Activated naive CD8-positive, alpha-beta T cell treated with anti-CD3 and anti-CD28 coated beads, Interleukin-2, amount 50 U/mL, for 24 hours (primary cell): ENCODE data around the gene TMA7.

Experiments
- ATAC-seq: fragments of 150-1000 bp; cut with Tn5 transposase; one replicate; pipeline ENCODE4 v1.10.0; 2021
- DNase-seq: peaks from one replicate; pipeline ENCODE4 v3.0.0; 2021
- H3K27ac Mint-ChIP-seq: one replicate; pipeline ENCODE4 v1.8.0; 2021; ENCODE audit warnings: mild to moderate bottlenecking, mixed read lengths
- H3K27me3 Mint-ChIP-seq: one replicate; pipeline ENCODE4 v1.8.0; 2021; ENCODE audit warnings: mixed read lengths
- H3K36me3 Mint-ChIP-seq: one replicate; pipeline ENCODE4 v1.8.0; 2021; ENCODE audit warnings: low read depth, mixed read lengths
- H3K4me1 Mint-ChIP-seq: one replicate; pipeline ENCODE4 v1.8.0; 2021; ENCODE audit warnings: mixed read lengths
- H3K4me3 Mint-ChIP-seq: one replicate; pipeline ENCODE4 v1.8.0; 2021; ENCODE audit warnings: mild to moderate bottlenecking, moderate library complexity, mixed read lengths
- H3K9me3 Mint-ChIP-seq: one replicate; pipeline ENCODE4 v1.8.0; 2021; ENCODE audit warnings: mixed read lengths

TMA7 gene

GRCh38 chr3:48425281-48425812 lies 14.7 kb upstream of the TMA7 start:
- H3K27me3 Mint-ChIP-seq = no peaks in the 10 kb centered on the region
- no peak overlapping the region for H3K27ac Mint-ChIP-seq
- H3K4me3 Mint-ChIP-seq = no peak overlapping the region
- ATAC-seq (no peak), DNase-seq (no peak)
- H3K36me3 Mint-ChIP-seq = no peaks in the 10 kb centered on the region
- H3K9me3 Mint-ChIP-seq = no peaks in the 10 kb centered on the region
- H3K4me1 Mint-ChIP-seq = peaks cover 2% of the 10 kb centered on the region

- H3K27me3 Mint-ChIP-seq = no peaks in the 10 kb centered on the region
- H3K4me1 Mint-ChIP-seq = peaks cover 5% of the 10 kb centered on the region
- H3K36me3 Mint-ChIP-seq = no peaks in the 10 kb centered on the region
- ATAC-seq (no peak), DNase-seq (no peak)
- H3K27ac Mint-ChIP-seq = no peak overlapping the region
- H3K4me3 Mint-ChIP-seq = no peak overlapping the region
- no peaks in the 10 kb centered on the region for H3K9me3 Mint-ChIP-seq
Observed at GRCh38 chr3:48426401-48426909, 13.6 kb upstream of the TMA7 start.

- H3K9me3 Mint-ChIP-seq = no peaks in the 10 kb centered on the region
- ATAC-seq (no peak), DNase-seq (no peak)
- no peaks in the 10 kb centered on the region for H3K27me3 Mint-ChIP-seq
- H3K4me1 Mint-ChIP-seq = peaks cover 5% of the 10 kb centered on the region
- H3K36me3 Mint-ChIP-seq = no peaks in the 10 kb centered on the region
- no peak overlapping the region for H3K27ac Mint-ChIP-seq
- no peak overlapping the region for H3K4me3 Mint-ChIP-seq
Observed at GRCh38 chr3:48426944-48427629, 13.0 kb upstream of the TMA7 start.

- no peak overlapping the region for H3K27ac Mint-ChIP-seq
- ATAC-seq (no peak), DNase-seq (no peak)
- peaks cover 5% of the 10 kb centered on the region for H3K4me1 Mint-ChIP-seq
- H3K36me3 Mint-ChIP-seq = no peaks in the 10 kb centered on the region
- H3K27me3 Mint-ChIP-seq = no peaks in the 10 kb centered on the region
- H3K9me3 Mint-ChIP-seq = no peaks in the 10 kb centered on the region
- peak overlapping the region; percentile 43 for H3K4me3 Mint-ChIP-seq
Observed at GRCh38 chr3:48427630-48427962, 12.5 kb upstream of the TMA7 start.

GRCh38 chr3:48428088-48428571 lies 11.9 kb upstream of the TMA7 start:
- H3K27ac Mint-ChIP-seq = no peak overlapping the region
- DNase-seq (no peak), ATAC-seq (no peak)
- H3K9me3 Mint-ChIP-seq = no peaks in the 10 kb centered on the region
- H3K4me3 Mint-ChIP-seq = peak overlapping the region; percentile 43
- H3K4me1 Mint-ChIP-seq = peaks cover 5% of the 10 kb centered on the region
- H3K27me3 Mint-ChIP-seq = no peaks in the 10 kb centered on the region
- no peaks in the 10 kb centered on the region for H3K36me3 Mint-ChIP-seq

GRCh38 chr3:48428572-48429316 lies 11.3 kb upstream of the TMA7 start:
- DNase-seq = no peak
- H3K27ac Mint-ChIP-seq = no peak overlapping the region
- H3K4me1 Mint-ChIP-seq = peaks cover 5% of the 10 kb centered on the region
- no peaks in the 10 kb centered on the region for H3K36me3 Mint-ChIP-seq
- peak; percentile 29 for ATAC-seq
- no peaks in the 10 kb centered on the region for H3K27me3 Mint-ChIP-seq
- no peaks in the 10 kb centered on the region for H3K9me3 Mint-ChIP-seq
- H3K4me3 Mint-ChIP-seq = peak overlapping the region; percentile 43

GRCh38 chr3:48429317-48429959 lies 10.6 kb upstream of the TMA7 start:
- peaks cover 4% of the 10 kb centered on the region for H3K36me3 Mint-ChIP-seq
- peak overlapping the region; percentile 73 for H3K4me3 Mint-ChIP-seq
- DNase-seq (peak; percentile 63), ATAC-seq (peak; percentile 25)
- H3K4me1 Mint-ChIP-seq = peaks cover 7% of the 10 kb centered on the region
- H3K27ac Mint-ChIP-seq = no peak overlapping the region
- H3K27me3 Mint-ChIP-seq = no peaks in the 10 kb centered on the region
- no peaks in the 10 kb centered on the region for H3K9me3 Mint-ChIP-seq

- Mint-ChIP-seq H3K27ac (peak within 1 kb of the TSS; percentile 67), H3K9me3 (no peaks in the 10 kb centered on the region), H3K4me3 (peak within 1 kb of the TSS; percentile 73), H3K36me3 (peaks cover 4% of the 10 kb centered on the region), H3K27me3 (no peaks in the 10 kb centered on the region), H3K4me1 (peaks cover 10% of the 10 kb centered on the region)
- DNase-seq = no peak
- no peak for ATAC-seq
Observed at GRCh38 chr3:48429960-48430707, 9.9 kb upstream of the TMA7 start, which contains the start of gene PLXNB1. Gene PLXNB1 (minus strand): TSS chr3:48430086. CDS start chr3:48424611, 5,475 bp downstream.

- DNase-seq (no peak), ATAC-seq (no peak)
- peak overlapping the region; percentile 73 for H3K4me3 Mint-ChIP-seq
- peaks cover 4% of the 10 kb centered on the region for H3K36me3 Mint-ChIP-seq
- H3K27ac Mint-ChIP-seq = peak overlapping the region; percentile 67
- no peaks in the 10 kb centered on the region for H3K27me3 Mint-ChIP-seq
- H3K9me3 Mint-ChIP-seq = no peaks in the 10 kb centered on the region
- peaks cover 10% of the 10 kb centered on the region for H3K4me1 Mint-ChIP-seq
Observed at GRCh38 chr3:48430708-48431101, 9.4 kb upstream of the TMA7 start.

GRCh38 chr3:48431224-48432029 lies 8.6 kb upstream of the TMA7 start:
- peaks cover 4% of the 10 kb centered on the region for H3K36me3 Mint-ChIP-seq
- H3K9me3 Mint-ChIP-seq = no peaks in the 10 kb centered on the region
- H3K4me1 Mint-ChIP-seq = peaks cover 10% of the 10 kb centered on the region
- no peak overlapping the region for H3K27ac Mint-ChIP-seq
- ATAC-seq = no peak
- DNase-seq = no peak
- H3K4me3 Mint-ChIP-seq = no peak overlapping the region
- no peaks in the 10 kb centered on the region for H3K27me3 Mint-ChIP-seq

GRCh38 chr3:48432411-48433371 lies 7.4 kb upstream of the TMA7 start:
- Mint-ChIP-seq H3K27me3 (no peaks in the 10 kb centered on the region), H3K4me3 (no peak overlapping the region)

GRCh38 chr3:48433472-48434118 lies 6.5 kb upstream of the TMA7 start:
- H3K9me3 Mint-ChIP-seq = no peaks in the 10 kb centered on the region
- H3K27ac Mint-ChIP-seq = no peak overlapping the region
- ATAC-seq (no peak), DNase-seq (no peak)
- H3K36me3 Mint-ChIP-seq = peaks cover 8% of the 10 kb centered on the region
- no peaks in the 10 kb centered on the region for H3K27me3 Mint-ChIP-seq
- H3K4me1 Mint-ChIP-seq = peaks cover 14% of the 10 kb centered on the region
- no peak overlapping the region for H3K4me3 Mint-ChIP-seq

More at GRCh38 chr3:48432411-48433371, 7.4 kb upstream of the TMA7 start:
- no peaks in the 10 kb centered on the region for H3K9me3 Mint-ChIP-seq
- peaks cover 10% of the 10 kb centered on the region for H3K4me1 Mint-ChIP-seq
- H3K36me3 Mint-ChIP-seq = peaks cover 4% of the 10 kb centered on the region
- no peak overlapping the region for H3K27ac Mint-ChIP-seq
- ATAC-seq (no peak), DNase-seq (no peak)
